Hindlimb muscle (tissue), 1 donor: ENCODE data around the gene ZNF579. TPM values are rescaled to one million over a fixed set of nuclear protein-coding genes. Genes with fewer than 3 reads are reported as not detected.
"Not testable (repeated sequence)": the region's sequence is repeated elsewhere in the genome, so short reads cannot be mapped to it uniquely, and the experiment has no call there.

ENCODE experiments used
- DNase-seq: peaks from one replicate; pipeline ENCODE4 v3.0.0-alpha.2; 2013
- polyA plus RNA-seq: library from polyadenylated mRNA; unstranded; fragments of 120-200 nt; gene quantifications from one replicate; pipeline ENCODE4 v1.2.1, GENCODE V29; 2013; ENCODE audit not compliant: insufficient read length

Gene ZNF579
- polyA plus RNA-seq, 1 donor = 12.7 TPM

DNA sequence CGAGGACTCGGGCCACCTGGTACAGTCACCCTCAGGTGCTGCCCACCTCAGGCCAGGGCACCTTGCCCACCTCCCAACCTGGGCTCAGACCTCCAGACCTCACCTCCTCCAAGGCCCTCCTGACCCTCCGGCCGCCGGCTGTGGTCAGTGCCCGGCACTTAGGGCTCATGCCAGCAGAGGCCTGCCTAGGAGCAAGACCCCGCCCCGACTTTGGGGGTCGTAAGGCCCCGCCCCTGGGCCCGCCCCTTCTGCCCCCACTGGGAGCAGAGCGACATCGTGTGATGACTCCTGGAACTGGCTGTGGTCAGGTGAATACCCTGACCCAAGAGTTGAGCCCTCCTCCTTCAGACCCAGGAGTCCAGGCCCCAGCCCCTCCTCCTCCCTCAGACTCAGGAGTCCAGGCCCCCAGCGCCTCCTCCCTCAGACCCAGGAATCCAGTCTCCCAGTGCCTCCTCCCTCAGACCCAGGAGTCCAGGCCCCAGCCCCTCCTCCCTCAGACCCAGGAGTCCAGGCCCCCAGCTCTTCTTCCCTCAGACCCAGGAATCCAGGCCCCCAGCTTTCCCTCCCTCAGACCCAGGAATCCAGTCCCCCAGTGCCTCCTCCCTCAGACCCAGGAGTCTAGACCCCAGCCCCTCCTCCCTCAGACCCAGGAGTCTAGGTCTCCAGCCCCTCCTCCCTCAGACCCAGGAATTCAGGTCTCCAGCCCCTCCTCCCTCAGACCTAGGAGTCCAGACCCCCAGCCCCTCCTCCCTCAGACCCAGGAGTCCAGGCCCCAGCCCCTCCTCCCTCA lies 43.5 kb downstream of the ZNF579 start, which contains the start of gene SBK2:
TSS of gene SBK2 (minus strand) at position 183 of the 790 bp plus-strand sequence. CDS start 839 bp downstream, outside the sequence.
- no peak for DNase-seq

DNA sequence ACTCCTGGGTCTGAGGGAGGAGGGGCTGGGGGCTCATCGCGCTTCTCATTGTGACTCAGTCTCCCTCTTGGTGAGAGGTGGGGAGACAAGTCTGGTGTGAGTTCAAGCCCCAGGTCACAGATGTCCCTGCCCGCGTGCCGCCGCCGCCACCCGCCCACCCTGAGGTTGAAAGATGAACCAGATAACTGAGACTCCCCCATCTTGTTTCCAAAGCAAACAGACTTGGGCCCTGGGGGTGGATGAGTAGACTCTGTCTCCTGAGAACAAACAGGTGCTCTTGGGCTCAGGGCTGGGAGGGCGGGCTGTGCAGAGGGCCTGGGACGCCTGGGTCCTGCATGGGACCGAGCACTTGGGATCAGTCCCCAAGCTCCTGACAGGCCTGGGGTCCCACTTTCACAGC lies 44.3 kb downstream of the ZNF579 start:
- no peak for DNase-seq

- DNase-seq = no peak
Observed at GRCh38 chr19:55535965-55536350, 44.7 kb downstream of the ZNF579 start.

GRCh38 chr19:55535173-55535964 lies 45.3 kb downstream of the ZNF579 start:
- DNase-seq = no peak

DNA sequence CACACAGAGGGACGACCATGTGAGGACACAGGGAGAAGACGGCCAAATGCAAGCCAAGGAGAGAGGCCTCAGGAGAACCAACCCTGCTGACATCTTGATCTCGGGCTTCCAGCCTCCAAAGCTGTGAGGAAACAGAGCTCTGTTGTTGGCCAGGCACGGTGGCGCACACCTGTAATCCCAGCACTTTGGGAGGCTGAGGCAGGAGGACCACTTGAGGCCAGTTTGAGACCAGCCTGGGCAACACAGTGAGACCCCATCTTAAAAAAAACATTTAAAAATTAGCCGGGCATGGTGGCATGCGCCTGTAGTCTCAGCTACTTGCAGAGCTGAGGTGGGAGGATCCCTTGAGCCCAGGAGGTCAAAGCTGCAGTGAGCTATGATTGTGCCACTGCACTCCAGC lies 46.4 kb downstream of the ZNF579 start:
- DNase-seq = not testable (repeated sequence)

GRCh38 chr19:55530996-55531395 lies 49.7 kb downstream of the ZNF579 start:
- DNase-seq = no peak

- no peak for DNase-seq
Observed at GRCh38 chr19:55529636-55530234, 50.9 kb downstream of the ZNF579 start.

DNA sequence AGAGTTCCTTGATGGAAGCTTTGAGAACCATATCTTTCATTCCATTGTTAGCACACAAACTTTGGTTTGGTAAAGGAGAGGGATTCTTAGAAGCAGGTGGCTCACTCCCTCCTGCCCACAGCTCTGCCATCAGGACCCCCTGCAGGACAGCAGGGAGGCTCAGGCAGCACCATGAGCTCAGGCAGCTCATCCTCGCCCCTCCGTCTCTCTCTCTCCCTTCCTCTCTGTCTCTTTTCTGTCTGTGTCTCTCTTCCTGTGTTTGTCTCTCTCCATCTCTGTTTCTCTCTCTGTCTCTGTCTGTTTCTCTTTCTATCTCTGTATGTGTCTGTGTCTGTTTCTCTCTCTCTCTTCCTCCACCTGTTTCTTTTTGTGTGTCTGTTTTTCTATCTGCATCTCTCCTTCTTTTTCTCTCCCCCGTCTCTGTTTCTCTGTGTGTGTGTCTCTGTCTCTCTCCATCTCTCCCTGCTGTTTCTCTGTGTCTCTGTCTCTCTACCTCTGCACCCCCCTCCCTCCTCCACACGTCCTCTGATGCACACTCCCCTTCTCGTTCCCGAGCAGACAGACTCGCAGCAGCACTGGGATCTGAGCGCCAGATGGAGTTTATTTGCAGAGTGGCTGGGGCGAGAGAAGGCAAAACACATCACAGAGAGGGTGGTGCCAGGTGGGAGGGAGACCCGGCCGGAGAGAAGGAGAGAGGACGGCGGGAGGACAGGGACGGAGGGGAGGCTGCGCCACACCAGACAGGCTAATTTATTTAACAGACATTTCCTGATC lies 52.4 kb downstream of the ZNF579 start:
- no peak for DNase-seq

GRCh38 chr19:55527197-55528029 lies 53.2 kb downstream of the ZNF579 start:
- DNase-seq = no peak

Other genes with a start within 250 kb of the ZNF579 start
- 26.8 TPM for gene KMT5C, start 241.0 kb downstream of the ZNF579 start, polyA plus RNA-seq
- gene COX6B2, start 226.1 kb downstream of the ZNF579 start, polyA plus RNA-seq = 0.65 TPM
- not detected for gene GARIN5B, start 217.6 kb downstream of the ZNF579 start, polyA plus RNA-seq
- 0.25 TPM for gene IL11, start 210.4 kb downstream of the ZNF579 start, polyA plus RNA-seq
- gene TMEM190, start 204.0 kb downstream of the ZNF579 start, polyA plus RNA-seq = not detected
- 0.32 TPM for gene TMEM238, start 196.6 kb downstream of the ZNF579 start, polyA plus RNA-seq
- 1,898 TPM for gene RPL28, start 194.9 kb downstream of the ZNF579 start, polyA plus RNA-seq
- gene UBE2S, start 173.1 kb downstream of the ZNF579 start, polyA plus RNA-seq = 47.2 TPM
- gene SHISA7, start 137.5 kb downstream of the ZNF579 start, polyA plus RNA-seq = 0.18 TPM
- 36.1 TPM for gene ISOC2, start 119.2 kb downstream of the ZNF579 start, polyA plus RNA-seq
- gene C19orf85, start 116.1 kb downstream of the ZNF579 start, polyA plus RNA-seq = not detected
- 5.0 TPM for gene ZNF628, start 104.2 kb downstream of the ZNF579 start, polyA plus RNA-seq
- 29.9 TPM for gene NAT14, start 95.7 kb downstream of the ZNF579 start, polyA plus RNA-seq
- 13.3 TPM for gene SSC5D, start 92.4 kb downstream of the ZNF579 start, polyA plus RNA-seq
- gene SBK2, start 43.7 kb downstream of the ZNF579 start, polyA plus RNA-seq = 3.2 TPM
- 0.15 TPM for gene SBK3, start 35.3 kb downstream of the ZNF579 start, polyA plus RNA-seq
- gene FIZ1, start 18.7 kb upstream of the ZNF579 start, polyA plus RNA-seq = 11.3 TPM
- 10.9 TPM for gene ZNF524, start 19.4 kb upstream of the ZNF579 start, polyA plus RNA-seq
- 10.0 TPM for gene ZNF865, start 24.8 kb upstream of the ZNF579 start, polyA plus RNA-seq
- gene ZNF784, start 43.7 kb upstream of the ZNF579 start, polyA plus RNA-seq = 9.3 TPM
- gene ZNF580, start 60.2 kb upstream of the ZNF579 start, polyA plus RNA-seq = 26.0 TPM
- gene ZNF581, start 62.8 kb upstream of the ZNF579 start, polyA plus RNA-seq = 36.4 TPM
- gene CCDC106, start 67.4 kb upstream of the ZNF579 start, polyA plus RNA-seq = 16.1 TPM
- 123 TPM for gene U2AF2, start 74.2 kb upstream of the ZNF579 start, polyA plus RNA-seq
- 103 TPM for gene EPN1, start 94.4 kb upstream of the ZNF579 start, polyA plus RNA-seq
- not detected for gene NLRP9, start 157.6 kb upstream of the ZNF579 start, polyA plus RNA-seq
- 0.26 TPM for gene RFPL4A, start 178.2 kb upstream of the ZNF579 start, polyA plus RNA-seq
- not detected for gene RFPL4AL1, start 188.3 kb upstream of the ZNF579 start, polyA plus RNA-seq